Kidney (tissue), 14 donors: ENCODE measurements around the gene MYOZ3. TPM values are rescaled to one million over a fixed set of nuclear protein-coding genes. Genes with fewer than 3 reads are reported as not detected.
A peak's percentile ranks its signal among the peaks of the same experiment; 100 is the strongest.

ENCODE experiments used
- DNase-seq, 5 donors: peaks; one replicate each; pipeline ENCODE4 v3.0.0-alpha.2; 2013 to 2020
- FAIRE-seq: peaks from 2 replicates; lab custom pipeline; 2012; peaks lifted over from hg19 to GRCh38; lab: Jason Lieb, UNC
- H3K27ac ChIP-seq, 2 donors: one replicate each; pipeline ENCODE4 v1.7.0; 2013; ENCODE audit warnings: low read depth in 2 of 2, low read length in 2 of 2, inconsistent platforms in 1 of 2
- H3K27me3 ChIP-seq: one replicate; pipeline ENCODE4 v1.7.1; 2013; ENCODE audit warnings: low read length, inconsistent platforms; ENCODE audit not compliant: control insufficient read depth, insufficient read depth
- H3K36me3 ChIP-seq, 3 donors: one replicate each; pipeline versions ENCODE4 v1.7.0 to v1.7.1; 2013; ENCODE audit warnings: low read length in 3 of 3, control low read depth in 1 of 3, inconsistent platforms in 1 of 3; ENCODE audit not compliant: insufficient read depth in 3 of 3, control insufficient read depth in 2 of 3
- H3K4me1 ChIP-seq, 3 donors: one replicate each; pipeline versions ENCODE4 v1.7.0 to v1.7.1; 2013; ENCODE audit warnings: low read length in 3 of 3, inconsistent platforms in 1 of 3, low read depth in 1 of 3; ENCODE audit not compliant: control insufficient read depth in 2 of 3, insufficient read depth in 2 of 3
- H3K4me3 ChIP-seq, 3 donors: one replicate each; pipeline versions ENCODE4 v1.7.0 to v1.8.1; 2013; ENCODE audit warnings: low read length in 3 of 3, control low read depth in 1 of 3, inconsistent platforms in 1 of 3
- H3K9ac ChIP-seq, 3 donors: one replicate each; pipeline versions ENCODE4 v1.7.0 to v1.7.1; 2013; ENCODE audit warnings: low read length in 3 of 3, control low read depth in 1 of 3, inconsistent platforms in 1 of 3
- H3K9me3 ChIP-seq, 3 donors: one replicate each; pipeline versions ENCODE4 v1.7.0 to v1.7.1; 2013; ENCODE audit warnings: low read length in 3 of 3, control low read depth in 1 of 3, inconsistent platforms in 1 of 3; ENCODE audit not compliant: control insufficient read depth in 2 of 3, insufficient read depth in 1 of 3
- CTCF ChIP-seq: IDR thresholded peaks from 3 replicates; pipeline ENCODE4 v1.5.1; 2012; ENCODE audit warnings: mild to moderate bottlenecking, moderate library complexity, borderline replicate concordance; ENCODE audit not compliant: insufficient read depth; ENCODE audit errors: extremely low read depth
- intact Hi-C: fragments of 100-400 bp; cut with DNase I; formaldehyde crosslinking; loops from one replicate; pipeline ENCODE4 v1.11.1; 2022
- polyA plus RNA-seq: library from polyadenylated mRNA; stranded (reverse); fragments of 350-450 nt; fragmentation: Illumina TruSeq; extraction: RNeasy Lipid Tissue Mini Kit (QIAGEN cat#74804); gene quantifications from one replicate; pipeline ENCODE4 v1.2.3, GENCODE V29; 2014; ENCODE audit warnings: low read depth, low replicate concordance; ENCODE audit not compliant: insufficient read depth
- total RNA-seq: library from RNA; stranded (reverse); fragmentation: NEBNext Ultra II Directional; extraction: Animal tissue kit (Norgen Biotek cat#: 25700); gene quantifications from one replicate; pipeline ENCODE4 v1.2.1, GENCODE V29; 2021
- donor health status: control.
- donor health status: control.
- donor health status: control.
- donor health status: control.
- donor health status: control.
- donor health status: DM: yes; HTN: yes; CAD: no.
- donor health status: Normal renal cell carcinoma (clear cell type).

The MYOZ3 gene
- total and polyA plus RNA-seq, 2 donors from 2014 or later = 0.66 to 1.3 TPM

GRCh38 chr5:150655221-150655620 is 5.8 kb upstream of the MYOZ3 start:
- peak overlapping the region in 1 of 2 donors; percentile 43 for H3K27ac ChIP-seq

GRCh38 chr5:150656191-150657132 is 4.6 kb upstream of the MYOZ3 start:
- DNase-seq = peak; percentile 86 to 94 (median 93)
- FAIRE-seq = no peak
- Histone ChIP-seq H3K9ac (peak overlapping the region in 1 of 3 donors; percentile 26), H3K4me3 (peak overlapping the region in 2 of 3 donors; percentile 34 to 49), H3K27ac (no peak overlapping the region), H3K4me1 (peaks cover 0 to 14% (median 5%) of the 10 kb centered on the region in 3 donors), H3K9me3 (no peaks in the 10 kb centered on the region), H3K27me3 (no peaks in the 10 kb centered on the region), H3K36me3 (peaks cover 0 to 4% (median 0%) of the 10 kb centered on the region in 3 donors)
- intact Hi-C loops = loop anchor here (5.0 to 10.0 kb wide), 2 partner anchors 72 to 94 kb away; no protein-coding TSS in a partner anchor
- peak; percentile 75 for TF ChIP-seq CTCF

More at GRCh38 chr5:150655221-150655620, 5.8 kb upstream of the MYOZ3 start:
- H3K9me3 ChIP-seq = no peaks in the 10 kb centered on the region
- FAIRE-seq (no peak), DNase-seq (peak in 1 of 5 donors; percentile 40)
- intact Hi-C loops = loop anchor here (5.0 to 10.0 kb wide), 2 partner anchors 70 to 93 kb away; no protein-coding TSS in a partner anchor
- H3K9ac ChIP-seq = no peak overlapping the region
- H3K36me3 ChIP-seq = peaks cover 0 to 5% (median 4%) of the 10 kb centered on the region in 3 donors
- no peak overlapping the region for H3K4me3 ChIP-seq
- no peaks in the 10 kb centered on the region for H3K27me3 ChIP-seq
- H3K4me1 ChIP-seq = peaks cover 0 to 12% (median 5%) of the 10 kb centered on the region in 3 donors
- TF ChIP-seq CTCF = no peak

- no peak overlapping the region for H3K4me3 ChIP-seq
- FAIRE-seq = no peak
- no peaks in the 10 kb centered on the region for H3K9me3 ChIP-seq
- no peaks in the 10 kb centered on the region for H3K36me3 ChIP-seq
- no peak overlapping the region for H3K9ac ChIP-seq
- TF ChIP-seq CTCF = no peak
- intact Hi-C loops = loop anchor here (5.0 to 10.0 kb wide), 2 partner anchors 73 to 96 kb away; no protein-coding TSS in a partner anchor
- H3K4me1 ChIP-seq = peaks cover 0 to 10% (median 5%) of the 10 kb centered on the region in 3 donors
- DNase-seq = peak in 1 of 5 donors; percentile 30
- no peaks in the 10 kb centered on the region for H3K27me3 ChIP-seq
- H3K27ac ChIP-seq = no peak overlapping the region
Observed at GRCh38 chr5:150658121-150658520, 2.9 kb upstream of the MYOZ3 start.
